GM23248 (cell line): ENCODE data around the gene ITPRIP. TPM values are rescaled to one million over a fixed set of nuclear protein-coding genes. Genes with fewer than 3 reads are reported as not detected.

ENCODE experiments used
- DNase-seq: peaks from one replicate; pipeline ENCODE4 v3.0.0-alpha.2; 2015
- H2AFZ ChIP-seq: fragments of 200-600 bp; sonication (generic); 2 replicates; pipeline ENCODE4 v1.6.1; 2016; ENCODE audit warnings: antibody characterized with exemption
- H3F3A ChIP-seq: fragments of 200-600 bp; sonication (generic); 2 replicates; pipeline ENCODE4 v1.6.1; 2016; ENCODE audit warnings: mild to moderate bottlenecking, antibody characterized with exemption, mixed run types; ENCODE audit not compliant: insufficient read depth
- H3K27ac ChIP-seq: fragments of 200-600 bp; sonication (generic); 2 replicates; pipeline ENCODE4 v1.5.1; 2016; ENCODE audit warnings: mild to moderate bottlenecking
- H3K27me3 ChIP-seq: fragments of 200-600 bp; sonication (generic); replicated peaks from 2 replicates; pipeline ENCODE4 v1.6.1; 2016; ENCODE audit warnings: mild to moderate bottlenecking; ENCODE audit not compliant: insufficient read depth
- H3K36me3 ChIP-seq: fragments of 200-600 bp; sonication (generic); 2 replicates; pipeline ENCODE4 v1.6.1; 2016; ENCODE audit warnings: low read depth, mild to moderate bottlenecking
- H3K4me1 ChIP-seq: fragments of 200-600 bp; sonication (generic); 2 replicates; pipeline ENCODE4 v1.6.1; 2016; ENCODE audit warnings: mild to moderate bottlenecking; ENCODE audit not compliant: insufficient read depth
- H3K4me2 ChIP-seq: fragments of 200-600 bp; sonication (generic); one replicate; pipeline ENCODE4 v1.6.1; 2016; ENCODE audit warnings: mild to moderate bottlenecking; ENCODE audit not compliant: unreplicated experiment
- H3K4me3 ChIP-seq: fragments of 200-600 bp; sonication (generic); 2 replicates; pipeline ENCODE4 v1.5.1; 2016; ENCODE audit warnings: mild to moderate bottlenecking
- H3K79me2 ChIP-seq: fragments of 200-600 bp; sonication (generic); 2 replicates; pipeline ENCODE4 v1.6.1; 2016; ENCODE audit warnings: mild to moderate bottlenecking; ENCODE audit not compliant: insufficient read depth
- H3K9ac ChIP-seq: fragments of 200-600 bp; sonication (generic); 2 replicates; pipeline ENCODE4 v1.6.1; 2016; ENCODE audit warnings: mild to moderate bottlenecking
- H3K9me2 ChIP-seq: fragments of 200-600 bp; sonication (generic); 2 replicates; pipeline ENCODE4 v1.6.1; 2016; ENCODE audit warnings: mixed run types, mild to moderate bottlenecking, moderate library complexity; ENCODE audit not compliant: insufficient read depth
- H3K9me3 ChIP-seq: fragments of 200-600 bp; sonication (generic); one replicate; pipeline ENCODE4 v1.6.1; 2017; ENCODE audit warnings: low read depth
- H4K20me1 ChIP-seq: fragments of 200-600 bp; sonication (generic); 2 replicates; pipeline ENCODE4 v1.6.0; 2016; ENCODE audit not compliant: insufficient read depth
- EZH2 ChIP-seq: fragments of 200-600 bp; sonication (generic); IDR thresholded peaks from 2 replicates; pipeline ENCODE4 v1.6.1; 2018; ENCODE audit warnings: antibody characterized with exemption, mild to moderate bottlenecking; ENCODE audit not compliant: insufficient read depth, poor library complexity, severe bottlenecking
- EZH2phosphoT487 ChIP-seq: fragments of 200-600 bp; sonication (generic); IDR thresholded peaks from 2 replicates; pipeline ENCODE4 v1.6.1; 2018; ENCODE audit warnings: antibody characterized with exemption, moderate library complexity, mild to moderate bottlenecking, low read depth; ENCODE audit not compliant: insufficient read depth
- WGBS, 2 experiments: methylation state at CpG; one replicate each; pipeline ENCODE4 v1.1.6; 2015 to 2017; ENCODE audit warnings: low lambda C conversion rate in 2 of 2, low coverage in 1 of 2; ENCODE audit errors: missing lambda C conversion rate in 2 of 2; 5-methylcytosine and 5-hydroxymethylcytosine counted together
- in situ Hi-C: fragments of 300-500 bp; cut with MboI; formaldehyde crosslinking; loops from 2 replicates; pipeline ENCODE4 v1.15.0; 2020
- polyA plus RNA-seq: library from polyadenylated mRNA; unstranded; fragments of >200 nt; fragmentation: Nextera tagmentation; extraction: Ambion mirVana; gene quantifications from 2 replicates; pipeline ENCODE4 v1.2.1, GENCODE V29; 2016
- total RNA-seq: library from RNA; depleted of rRNA; stranded (reverse); fragments of >200 nt; shearing (Covaris generic); gene quantifications from 2 replicates; pipeline ENCODE4 v1.2.3, GENCODE V29; 2014

ITPRIP gene
- total and polyA plus RNA-seq, 2 experiments from 2014 or later = 9.6 to 24.7 TPM

DNA sequence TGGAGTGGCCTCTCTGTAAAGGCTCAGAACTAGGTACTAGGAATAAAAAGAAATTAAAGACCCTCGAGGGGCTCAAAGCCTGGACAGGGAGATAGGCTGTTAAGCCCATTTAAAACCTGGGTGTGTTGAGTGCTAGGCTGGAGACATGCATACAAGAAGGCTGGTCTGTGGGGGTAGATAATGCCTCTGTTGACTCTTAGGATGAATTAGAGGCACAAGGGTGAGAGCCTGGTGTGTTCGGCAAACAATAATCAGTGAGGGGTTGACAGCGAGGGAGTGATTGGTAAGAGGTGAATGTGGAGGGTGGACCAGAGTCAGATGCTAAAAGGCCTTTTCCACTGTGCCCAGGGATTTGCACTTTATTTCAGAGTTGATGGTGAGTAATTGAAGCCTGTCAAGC is 56.6 kb downstream of the ITPRIP start:
- no peaks in the 10 kb centered on the region for H3K27me3 ChIP-seq
- no peak for DNase-seq
- no peak overlapping the region for H2AFZ ChIP-seq
- in situ Hi-C loops = no loop called here
- TF ChIP-seq EZH2 = no peak
- no peak for TF ChIP-seq EZH2phosphoT487
- no peaks in the 10 kb centered on the region for H3K4me1 ChIP-seq
- H3K4me2 ChIP-seq = no peak overlapping the region
- H3K36me3 ChIP-seq = no peaks in the 10 kb centered on the region
- WGBS, 2 experiments = 79 to 90% methylated on average over 3 of the region's 3 CpGs
- no peak overlapping the region for H3K9ac ChIP-seq
- no peaks in the 10 kb centered on the region for H3F3A ChIP-seq
- no peak overlapping the region for H3K27ac ChIP-seq
- H3K79me2 ChIP-seq = no peaks in the 10 kb centered on the region
- no peaks in the 10 kb centered on the region for H4K20me1 ChIP-seq
- no peaks in the 10 kb centered on the region for H3K9me3 ChIP-seq
- H3K4me3 ChIP-seq = no peak overlapping the region
- no peaks in the 10 kb centered on the region for H3K9me2 ChIP-seq

DNA sequence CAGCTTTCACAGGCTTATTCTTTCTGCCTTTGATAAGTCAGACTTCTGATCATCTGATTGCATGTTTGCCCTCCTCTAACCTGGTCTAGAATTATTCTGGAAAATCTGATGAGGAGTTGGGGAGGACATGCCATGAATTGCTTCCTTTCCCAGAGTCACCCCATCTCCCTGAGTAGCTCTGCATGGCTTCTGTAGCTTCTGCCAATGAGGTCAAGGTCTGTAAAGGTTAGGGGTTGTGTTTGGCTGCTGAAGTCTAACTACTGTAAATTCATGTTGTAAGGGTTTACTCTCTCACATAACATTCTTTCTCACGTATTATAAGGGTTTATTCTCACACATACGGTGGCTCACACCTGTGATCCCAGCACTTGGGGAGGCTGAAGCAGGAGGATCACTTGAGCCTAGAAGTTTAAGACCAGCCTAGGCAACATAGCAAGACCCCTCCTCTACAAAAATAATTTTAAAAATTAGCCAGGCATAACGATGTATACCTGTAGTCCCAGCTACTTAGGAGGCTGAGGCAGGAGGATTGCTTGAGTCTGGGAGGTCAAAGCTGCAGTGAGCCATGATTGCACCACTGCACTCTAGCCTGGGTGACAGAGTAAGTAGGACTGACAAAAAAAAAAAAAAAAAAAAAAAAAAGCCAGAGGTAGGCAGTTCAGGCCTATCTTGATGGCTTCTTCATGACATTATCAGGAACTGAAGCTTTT is 58.6 kb downstream of the ITPRIP start:
- in situ Hi-C loops = no loop called here
- Histone ChIP-seq H3K9me2 (no peaks in the 10 kb centered on the region), H3K4me1 (peaks cover 1% of the 10 kb centered on the region; the same call in 1 of the 2 replicates), H2AFZ (no peak overlapping the region), H3K9me3 (no peaks in the 10 kb centered on the region), H3K36me3 (no peaks in the 10 kb centered on the region), H3F3A (no peaks in the 10 kb centered on the region), H3K79me2 (no peaks in the 10 kb centered on the region), H4K20me1 (no peaks in the 10 kb centered on the region), H3K27ac (no peak overlapping the region), H3K4me3 (no peak overlapping the region), H3K4me2 (no peak overlapping the region), H3K27me3 (no peaks in the 10 kb centered on the region), H3K9ac (no peak overlapping the region)
- WGBS, 2 experiments = 96 to 97% methylated on average over 3 of the region's 3 CpGs
- TF ChIP-seq EZH2 (no peak), EZH2phosphoT487 (no peak)
- DNase-seq = no peak

DNA sequence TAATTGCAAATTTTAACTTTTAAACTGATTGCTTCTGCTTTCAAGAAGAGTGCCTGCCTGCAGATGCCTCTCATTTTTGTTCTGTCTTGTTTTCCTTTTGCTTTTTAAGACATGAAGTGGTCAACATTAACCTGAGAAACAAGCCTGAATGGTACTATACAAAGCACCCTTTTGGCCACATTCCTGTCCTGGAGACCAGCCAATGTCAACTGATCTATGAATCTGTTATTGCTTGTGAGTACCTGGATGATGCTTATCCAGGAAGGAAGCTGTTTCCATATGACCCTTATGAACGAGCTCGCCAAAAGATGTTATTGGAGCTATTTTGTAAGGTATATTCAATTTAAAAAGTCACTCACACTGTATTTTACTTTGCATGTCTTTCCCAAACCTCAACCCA is 60.5 kb downstream of the ITPRIP start:
- 97 to 98% methylated on average over 2 of the region's 2 CpGs for WGBS, 2 experiments
- H3F3A ChIP-seq = peaks cover 13% of the 10 kb centered on the region

DNA sequence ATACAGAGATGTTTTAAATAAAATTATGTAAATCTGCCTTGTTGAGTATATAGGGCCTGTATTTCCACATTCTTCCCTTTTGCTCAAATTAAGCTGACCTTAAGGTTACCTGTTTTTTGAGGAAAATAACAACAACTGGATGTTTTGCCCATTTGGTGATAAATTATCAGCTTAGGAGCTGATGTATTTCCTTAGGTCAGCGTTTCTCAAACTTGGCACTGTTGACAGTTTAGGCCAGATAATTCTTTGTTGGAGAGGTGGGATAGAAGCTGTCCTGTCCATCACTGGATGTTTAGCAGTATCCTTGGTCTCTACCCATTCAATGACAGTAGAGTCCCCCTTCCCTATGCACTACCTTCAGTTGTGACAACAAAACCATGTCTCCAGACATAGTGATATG is 62.1 kb downstream of the ITPRIP start:
- Histone ChIP-seq H3K27ac (no peak overlapping the region), H3K36me3 (no peaks in the 10 kb centered on the region), H3K4me2 (no peak overlapping the region), H3K9ac (no peak overlapping the region), H3F3A (peaks cover 27% of the 10 kb centered on the region), H3K4me3 (no peak overlapping the region), H4K20me1 (no peaks in the 10 kb centered on the region), H3K4me1 (peaks cover 22% of the 10 kb centered on the region), H3K79me2 (no peaks in the 10 kb centered on the region), H3K9me3 (no peaks in the 10 kb centered on the region), H3K27me3 (no peaks in the 10 kb centered on the region), H3K9me2 (no peaks in the 10 kb centered on the region), H2AFZ (no peak overlapping the region)
- DNase-seq = no peak
- TF ChIP-seq EZH2 (no peak), EZH2phosphoT487 (no peak)
- in situ Hi-C loops = no loop called here
- 44 to 46% methylated on average over 1 of the region's 1 CpG for WGBS, 2 experiments

More for the DNA sequence above, 60.5 kb downstream of the ITPRIP start:
- Histone ChIP-seq H3K4me3 (no peak overlapping the region), H3K9ac (no peak overlapping the region), H3K9me3 (no peaks in the 10 kb centered on the region), H3K36me3 (no peaks in the 10 kb centered on the region), H3K9me2 (no peaks in the 10 kb centered on the region), H3K4me1 (peaks cover 20% of the 10 kb centered on the region), H4K20me1 (no peaks in the 10 kb centered on the region), H3K27me3 (no peaks in the 10 kb centered on the region), H2AFZ (no peak overlapping the region), H3K79me2 (no peaks in the 10 kb centered on the region), H3K27ac (no peak overlapping the region), H3K4me2 (no peak overlapping the region)
- in situ Hi-C loops = no loop called here
- no peak for DNase-seq
- no peak for TF ChIP-seq EZH2phosphoT487
- TF ChIP-seq EZH2 = no peak
